Sigmoid colon (tissue), 7 donors: Measurements from ENCODE around the gene RNF151. TPM values are rescaled to one million over a fixed set of nuclear protein-coding genes. Genes with fewer than 3 reads are reported as not detected.

Experiments
- DNase-seq: peaks from one replicate; pipeline ENCODE4 v3.0.0-alpha.2; 2019
- H3K27ac ChIP-seq, 4 donors: fragments of 200-600 bp; sonication (generic); one replicate each; pipeline ENCODE4 v1.5.1; 2016 to 2019; ENCODE audit warnings: mild to moderate bottlenecking in 1 of 4
- H3K27me3 ChIP-seq, 3 donors: fragments of 200-600 bp; sonication (generic); one replicate each; pipeline ENCODE4 v1.5.1; 2019; ENCODE audit warnings: mild to moderate bottlenecking in 1 of 3
- H3K36me3 ChIP-seq, 4 donors: fragments of 200-600 bp; sonication (generic); one replicate each; pipeline ENCODE4 v1.5.1; 2016 to 2019
- H3K4me1 ChIP-seq, 4 donors: fragments of 200-600 bp; sonication (generic); one replicate each; pipeline ENCODE4 v1.5.1; 2017 to 2019
- H3K4me3 ChIP-seq, 4 donors: fragments of 200-600 bp; sonication (generic); one replicate each; pipeline ENCODE4 v1.5.1; 2017 to 2019; ENCODE audit warnings: mild to moderate bottlenecking in 2 of 4, moderate library complexity in 1 of 4
- H3K9me3 ChIP-seq, 4 donors: fragments of 200-600 bp in 3 of 4; sonication (generic) in 3 of 4; one replicate each; pipeline versions ENCODE4 v1.5.1 to v1.6.1; 2013 to 2019
- EP300 ChIP-seq, 4 donors: sonication (generic); formaldehyde crosslinking; IDR thresholded peaks; one replicate each; pipeline ENCODE4 v1.6.1; 2017; ENCODE audit warnings: antibody characterized with exemption in 4 of 4
- POLR2A ChIP-seq, 2 donors: fragments of 450-650 bp; IDR thresholded peaks; one replicate each; pipeline ENCODE4 v1.6.1; 2016; ENCODE audit warnings: antibody characterized with exemption in 2 of 2, mild to moderate bottlenecking in 2 of 2, moderate library complexity in 2 of 2
- POLR2AphosphoS5 ChIP-seq, 4 donors: sonication (generic); formaldehyde crosslinking; IDR thresholded peaks; one replicate each; pipeline ENCODE4 v1.6.1; 2017; ENCODE audit warnings: antibody characterized with exemption in 4 of 4
- WGBS, 2 donors: extraction: QIAGEN DNeasy Blood & Tissue Kit; methylation state at CpG; one replicate each; pipeline ENCODE4 v1.1.7; 2013; 5-methylcytosine and 5-hydroxymethylcytosine counted together
- intact Hi-C: fragments of 100-400 bp; cut with DNase I; formaldehyde crosslinking; loops from one replicate; pipeline ENCODE4 v1.15.1; 2023
- polyA plus RNA-seq, 3 donors: library from polyadenylated mRNA; stranded (reverse); fragments of 200-250 nt; gene quantifications; one replicate each; pipeline ENCODE4 v1.2.3, GENCODE V29; 2013
- total RNA-seq, 4 donors: library from RNA; depleted of rRNA; stranded (reverse); fragments of >200 nt; gene quantifications; one replicate each; pipeline ENCODE4 v1.1.0, GENCODE V29; 2016
- TF ChIP-seq, protein P1 (sequence below), 4 experiments: fragments of 450-650 bp in 3 of 4; fragments of 200-600 bp in 1 of 4; IDR thresholded peaks; one replicate each; pipeline ENCODE4 v1.5.1; 2016 to 2019; ENCODE audit warnings: antibody characterized with exemption in 4 of 4, mild to moderate bottlenecking in 3 of 4, moderate library complexity in 2 of 4
- donor health status: healthy with polysubstance abuse.
- donor health status: Bipolar disorder and iron deficiency.
- donor health status: healthy.

RNF151 gene
- total and polyA plus RNA-seq, 7 donors = 0.10 TPM; not detected in 6

DNA sequence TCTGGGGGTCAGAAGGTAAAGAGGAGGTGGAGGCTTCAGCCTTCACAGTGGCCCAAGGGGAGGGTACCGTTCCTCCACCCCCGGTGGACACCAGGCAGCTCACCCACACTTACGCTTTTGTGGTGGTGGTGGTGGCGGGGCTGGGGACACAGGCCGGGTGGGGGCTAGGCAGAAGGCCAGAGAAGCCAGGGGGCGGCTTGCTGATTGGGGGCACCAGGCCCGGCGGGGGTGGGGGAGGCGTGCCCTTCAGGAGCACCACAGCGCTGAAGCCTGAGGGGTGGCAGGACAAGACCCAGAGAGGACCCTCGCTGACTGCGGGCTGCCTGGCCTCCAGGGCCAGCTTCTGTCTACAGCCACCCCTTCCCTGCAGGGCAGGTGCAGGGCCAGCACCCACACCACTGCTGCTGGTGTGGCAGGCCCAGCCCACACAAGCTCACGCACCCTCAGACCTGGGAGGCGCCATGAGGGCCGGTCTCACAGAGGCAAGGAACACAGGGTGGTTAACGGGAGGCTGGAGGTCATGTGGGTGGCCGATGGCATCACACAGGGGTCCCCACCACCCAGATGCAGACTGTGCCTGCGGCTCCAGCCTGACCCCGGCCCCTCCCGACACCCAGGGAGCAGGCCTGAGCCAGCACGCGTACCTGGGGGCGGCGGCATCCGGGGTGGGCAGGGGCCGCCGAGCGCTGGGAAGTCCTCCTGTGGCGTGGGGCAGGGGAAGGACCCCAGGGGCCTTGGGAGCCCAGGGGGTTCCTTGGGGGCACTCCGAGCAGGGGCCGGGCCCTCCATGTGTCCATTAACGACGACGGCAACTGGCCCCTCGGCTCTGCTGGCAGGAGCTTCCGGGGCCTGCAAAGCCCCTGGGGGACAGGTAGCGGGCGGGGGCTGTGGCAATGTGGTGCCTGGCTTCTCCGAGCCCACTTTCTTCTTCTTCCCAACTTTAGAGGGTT is 32.5 kb downstream of the RNF151 start:
- Histone ChIP-seq H3K9me3 (no peaks in the 10 kb centered on the region), H3K27me3 (no peaks in the 10 kb centered on the region), H3K4me1 (peaks cover 0 to 16% (median 8%) of the 10 kb centered on the region in 4 donors), H3K36me3 (peaks cover 36 to 65% (median 49%) of the 10 kb centered on the region in 4 donors), H3K4me3 (no peak overlapping the region), H3K27ac (no peak overlapping the region)
- DNase-seq = no peak
- intact Hi-C loops = no loop called here
- WGBS, 2 donors = 96% methylated on average over 39 of the region's 39 CpGs
- no peak for TF ChIP-seq EP300 (IDR thresholded peaks at IDR 0.05)

DNA sequence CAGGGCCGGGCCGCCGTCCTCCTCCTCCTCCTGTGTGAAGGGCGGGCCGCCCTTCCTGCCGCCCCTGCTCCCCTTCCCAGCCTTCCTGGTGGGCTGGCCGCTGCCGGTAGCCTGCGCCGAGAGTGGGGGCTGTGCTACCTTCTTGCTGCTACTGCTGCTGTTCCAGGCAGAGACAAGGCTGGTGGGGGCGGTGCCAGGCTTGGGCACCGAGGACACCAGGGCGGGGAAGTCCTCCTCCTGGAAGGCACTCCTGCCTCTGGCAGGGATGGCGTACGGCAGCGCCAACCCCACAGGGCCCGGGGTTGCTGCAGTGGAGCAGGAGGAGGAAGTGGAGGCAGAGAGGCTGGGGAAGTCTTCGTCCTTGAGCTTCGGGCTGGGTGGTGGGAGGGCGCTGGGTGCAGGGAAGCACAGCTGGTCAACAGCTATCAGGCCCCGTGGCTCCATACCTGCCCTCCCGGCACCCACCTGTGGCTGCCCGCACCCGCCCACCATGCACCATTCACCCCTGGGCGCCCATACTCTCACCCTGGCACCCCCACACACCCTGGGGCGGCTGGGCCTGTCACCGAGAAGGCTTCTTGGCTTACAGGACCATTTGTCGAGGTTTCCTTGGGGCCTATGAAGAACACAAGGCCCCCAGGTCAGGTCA is 33.3 kb downstream of the RNF151 start:
- no peak for DNase-seq
- Histone ChIP-seq H3K9me3 (no peaks in the 10 kb centered on the region), H3K36me3 (peaks cover 36 to 65% (median 49%) of the 10 kb centered on the region in 4 donors), H3K4me1 (peaks cover 0 to 25% (median 17%) of the 10 kb centered on the region in 4 donors), H3K27me3 (no peaks in the 10 kb centered on the region), H3K27ac (no peak overlapping the region), H3K4me3 (no peak overlapping the region)
- 87 to 92% methylated on average over 28 of the region's 28 CpGs for WGBS, 2 donors
- TF ChIP-seq EP300 (IDR thresholded peaks at IDR 0.05) (no peak), POLR2A (IDR thresholded peaks at IDR 0.05) (no peak), POLR2AphosphoS5 (IDR thresholded peaks at IDR 0.05) (no peak)
- TF ChIP-seq, protein P1, sequence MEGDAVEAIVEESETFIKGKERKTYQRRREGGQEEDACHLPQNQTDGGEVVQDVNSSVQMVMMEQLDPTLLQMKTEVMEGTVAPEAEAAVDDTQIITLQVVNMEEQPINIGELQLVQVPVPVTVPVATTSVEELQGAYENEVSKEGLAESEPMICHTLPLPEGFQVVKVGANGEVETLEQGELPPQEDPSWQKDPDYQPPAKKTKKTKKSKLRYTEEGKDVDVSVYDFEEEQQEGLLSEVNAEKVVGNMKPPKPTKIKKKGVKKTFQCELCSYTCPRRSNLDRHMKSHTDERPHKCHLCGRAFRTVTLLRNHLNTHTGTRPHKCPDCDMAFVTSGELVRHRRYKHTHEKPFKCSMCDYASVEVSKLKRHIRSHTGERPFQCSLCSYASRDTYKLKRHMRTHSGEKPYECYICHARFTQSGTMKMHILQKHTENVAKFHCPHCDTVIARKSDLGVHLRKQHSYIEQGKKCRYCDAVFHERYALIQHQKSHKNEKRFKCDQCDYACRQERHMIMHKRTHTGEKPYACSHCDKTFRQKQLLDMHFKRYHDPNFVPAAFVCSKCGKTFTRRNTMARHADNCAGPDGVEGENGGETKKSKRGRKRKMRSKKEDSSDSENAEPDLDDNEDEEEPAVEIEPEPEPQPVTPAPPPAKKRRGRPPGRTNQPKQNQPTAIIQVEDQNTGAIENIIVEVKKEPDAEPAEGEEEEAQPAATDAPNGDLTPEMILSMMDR (IDR thresholded peaks at IDR 0.05) = no peak
- intact Hi-C loops = no loop called here

DNA sequence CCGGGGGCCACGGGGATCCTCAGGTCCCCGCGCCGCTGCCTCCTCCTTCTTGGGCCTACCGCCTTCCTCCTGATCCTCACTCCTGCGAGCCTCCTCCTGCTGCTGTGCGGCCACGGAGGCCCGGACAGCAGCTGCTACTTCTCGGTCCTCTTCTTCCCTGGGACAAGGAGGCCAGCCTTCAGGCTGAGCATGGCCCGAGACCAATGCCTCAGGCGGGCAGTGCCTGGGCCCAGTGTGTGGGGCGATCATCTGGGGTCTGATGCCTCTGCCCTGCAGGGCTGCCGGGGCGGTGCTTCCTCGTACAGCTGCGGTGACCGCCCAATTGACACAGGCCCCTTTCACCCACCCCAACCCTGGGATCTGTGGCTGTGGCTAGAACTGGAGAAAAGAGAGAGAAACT is 34.4 kb downstream of the RNF151 start:
- TF ChIP-seq EP300 (IDR thresholded peaks at IDR 0.05) (no peak), POLR2A (IDR thresholded peaks at IDR 0.05) (no peak), POLR2AphosphoS5 (IDR thresholded peaks at IDR 0.05) (no peak)
- TF ChIP-seq, protein P1 (IDR thresholded peaks at IDR 0.05) = no peak

DNA sequence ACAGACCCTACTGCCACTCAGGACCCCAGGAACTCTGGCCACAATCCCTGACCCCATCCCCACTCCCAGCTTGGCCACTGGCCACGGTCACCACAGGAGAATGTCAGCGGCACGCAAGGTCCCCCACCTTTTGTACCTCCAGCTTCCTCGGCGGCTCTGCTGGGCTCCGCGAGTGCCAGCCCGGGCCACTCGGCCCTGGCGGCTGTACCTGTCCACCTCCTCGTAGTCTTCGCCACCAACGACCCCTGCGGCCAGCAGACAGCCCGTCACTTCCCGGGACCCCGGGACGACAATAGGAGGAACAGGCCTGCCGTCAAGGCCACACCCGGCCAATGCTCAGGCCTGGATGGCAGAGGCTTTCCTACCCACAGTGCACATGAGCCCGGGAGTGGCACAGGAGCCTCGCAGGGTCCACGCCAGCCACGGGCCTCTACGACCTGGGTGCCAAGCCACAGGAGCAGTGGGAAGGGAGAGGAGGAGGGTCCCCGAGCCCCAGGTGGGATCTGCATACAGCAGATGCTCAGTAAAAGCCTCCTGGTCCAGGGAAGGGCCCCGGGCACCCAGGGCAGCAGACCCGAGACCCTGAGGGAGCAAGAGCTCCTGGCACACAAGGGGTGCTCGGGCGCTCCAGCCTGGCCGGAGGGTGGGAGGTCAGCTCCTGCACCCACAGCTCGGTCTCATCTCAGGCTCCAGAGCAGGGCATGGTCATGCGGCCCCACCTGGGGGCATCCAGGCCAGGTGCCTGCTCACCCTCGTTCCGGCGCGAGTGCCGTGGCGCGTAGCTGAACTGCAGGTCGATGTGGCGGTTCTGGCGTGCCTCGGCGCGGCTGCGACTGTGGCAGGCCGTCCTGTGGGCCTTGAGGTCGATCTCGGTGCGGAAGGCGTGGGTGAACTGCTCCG is 35.0 kb downstream of the RNF151 start:
- TF ChIP-seq POLR2A (IDR thresholded peaks at IDR 0.05) = no peak
- no peak for TF ChIP-seq EP300 (IDR thresholded peaks at IDR 0.05)
- no peak for TF ChIP-seq POLR2AphosphoS5 (IDR thresholded peaks at IDR 0.05)
- TF ChIP-seq, protein P1 (IDR thresholded peaks at IDR 0.05) = no peak
- H3K27me3 ChIP-seq = no peaks in the 10 kb centered on the region
- peaks cover 0 to 37% (median 34%) of the 10 kb centered on the region in 4 donors for H3K4me1 ChIP-seq
- no peak overlapping the region for H3K27ac ChIP-seq
- H3K9me3 ChIP-seq = no peaks in the 10 kb centered on the region
- peaks cover 36 to 65% (median 49%) of the 10 kb centered on the region in 4 donors for H3K36me3 ChIP-seq
- WGBS, 2 donors = 96% methylated on average over 53 of the region's 53 CpGs
- no peak for DNase-seq
- H3K4me3 ChIP-seq = no peak overlapping the region
- intact Hi-C loops = no loop called here

More for the DNA sequence above, 34.4 kb downstream of the RNF151 start:
- H3K4me1 ChIP-seq = peaks cover 0 to 32% (median 27%) of the 10 kb centered on the region in 4 donors
- no peak overlapping the region for H3K27ac ChIP-seq
- H3K27me3 ChIP-seq = no peaks in the 10 kb centered on the region
- H3K9me3 ChIP-seq = no peaks in the 10 kb centered on the region
- intact Hi-C loops = no loop called here
- peaks cover 36 to 65% (median 49%) of the 10 kb centered on the region in 4 donors for H3K36me3 ChIP-seq
- WGBS, 2 donors = 96 to 97% methylated on average over 19 of the region's 19 CpGs
- no peak for DNase-seq
- H3K4me3 ChIP-seq = no peak overlapping the region
